ENCODE data around the gene ITGA11.
"Not testable (repeated sequence)": the region's sequence is repeated elsewhere in the genome, so short reads cannot be mapped to it uniquely, and the experiment has no call there.

Gene ITGA11

DNA sequence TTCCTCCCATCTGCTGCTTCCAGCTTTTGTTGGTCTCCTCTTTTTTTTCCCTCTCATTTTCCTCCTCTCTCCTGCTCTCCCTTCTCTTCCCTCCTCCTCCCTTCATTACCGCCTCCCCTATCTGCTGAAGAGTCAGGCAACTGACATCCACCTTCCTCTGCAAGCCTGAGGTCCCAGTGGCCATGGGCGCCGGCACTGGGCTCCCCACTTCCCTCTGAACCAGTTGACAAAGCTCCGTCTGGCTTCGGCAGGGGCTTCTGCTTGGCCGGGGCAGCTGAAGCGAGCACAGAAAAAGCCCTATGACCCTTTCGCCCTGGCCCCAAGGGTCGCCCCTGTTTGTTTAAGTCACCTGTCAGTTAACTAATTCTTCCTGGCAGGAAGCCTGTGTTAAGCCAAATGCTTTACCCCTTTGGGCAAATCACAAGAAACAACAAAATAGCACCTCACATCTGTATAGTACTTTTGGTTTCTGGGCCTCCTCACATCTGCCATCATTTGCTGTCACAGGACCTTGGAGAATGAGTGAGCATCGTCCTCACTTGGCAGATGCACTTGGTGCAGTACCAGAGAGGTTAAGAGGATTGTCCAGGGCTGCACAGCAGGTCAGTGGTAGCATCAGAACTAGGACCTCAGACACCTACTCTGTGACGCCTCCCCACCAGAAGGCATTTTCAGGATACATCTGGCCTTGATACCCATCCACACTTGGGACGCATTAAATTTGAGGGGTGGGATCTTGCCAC, 27.7 kb downstream of the ITGA11 start:
- H3K27ac ChIP-seq: no peak overlapping the region
- TF ChIP-seq, protein P1, sequence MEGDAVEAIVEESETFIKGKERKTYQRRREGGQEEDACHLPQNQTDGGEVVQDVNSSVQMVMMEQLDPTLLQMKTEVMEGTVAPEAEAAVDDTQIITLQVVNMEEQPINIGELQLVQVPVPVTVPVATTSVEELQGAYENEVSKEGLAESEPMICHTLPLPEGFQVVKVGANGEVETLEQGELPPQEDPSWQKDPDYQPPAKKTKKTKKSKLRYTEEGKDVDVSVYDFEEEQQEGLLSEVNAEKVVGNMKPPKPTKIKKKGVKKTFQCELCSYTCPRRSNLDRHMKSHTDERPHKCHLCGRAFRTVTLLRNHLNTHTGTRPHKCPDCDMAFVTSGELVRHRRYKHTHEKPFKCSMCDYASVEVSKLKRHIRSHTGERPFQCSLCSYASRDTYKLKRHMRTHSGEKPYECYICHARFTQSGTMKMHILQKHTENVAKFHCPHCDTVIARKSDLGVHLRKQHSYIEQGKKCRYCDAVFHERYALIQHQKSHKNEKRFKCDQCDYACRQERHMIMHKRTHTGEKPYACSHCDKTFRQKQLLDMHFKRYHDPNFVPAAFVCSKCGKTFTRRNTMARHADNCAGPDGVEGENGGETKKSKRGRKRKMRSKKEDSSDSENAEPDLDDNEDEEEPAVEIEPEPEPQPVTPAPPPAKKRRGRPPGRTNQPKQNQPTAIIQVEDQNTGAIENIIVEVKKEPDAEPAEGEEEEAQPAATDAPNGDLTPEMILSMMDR (IDR thresholded peaks at IDR 0.05): no peak
- TF ChIP-seq ZFX (IDR thresholded peaks at IDR 0.05; ENCODE audit: borderline replicate concordance): no peak

DNA sequence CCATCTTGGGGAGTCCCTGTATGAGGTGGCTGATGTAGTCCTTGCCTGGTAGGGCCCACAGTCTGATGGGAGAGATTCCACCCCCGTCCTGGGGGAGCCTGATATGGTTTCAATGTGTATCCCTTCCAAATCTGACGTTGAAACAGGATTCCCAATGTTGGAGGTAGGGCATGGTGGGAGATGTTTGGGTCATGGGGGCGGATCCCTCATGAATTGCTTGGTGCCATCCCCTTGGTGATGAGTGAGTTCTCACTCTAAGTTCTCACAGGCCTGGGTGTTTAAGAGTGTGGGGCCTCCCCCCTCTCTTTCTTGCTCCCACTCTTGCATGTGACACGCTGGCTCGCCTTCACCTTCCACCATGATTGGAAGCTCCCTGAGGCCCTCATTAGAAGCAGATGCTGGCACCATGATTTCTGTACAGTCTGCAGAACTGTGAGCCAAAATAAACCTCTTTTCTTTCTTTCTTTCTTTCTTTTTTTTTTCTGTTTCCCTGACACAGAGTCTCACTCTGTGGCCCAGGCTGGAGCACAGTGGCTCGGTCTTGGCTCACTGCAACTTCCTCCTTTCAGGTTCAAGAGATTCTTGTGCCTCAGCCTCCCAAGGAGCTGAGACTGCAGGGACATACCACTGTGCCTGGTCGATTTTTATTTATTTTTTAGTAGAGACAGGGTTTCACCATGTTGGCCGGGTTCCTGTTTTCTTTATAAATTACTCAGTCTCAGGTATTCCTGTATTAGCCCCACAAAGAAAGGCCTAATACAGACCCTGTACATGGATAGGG, 28.6 kb downstream of the ITGA11 start:
- H3K27ac ChIP-seq: no peak overlapping the region
- TF ChIP-seq ZFX (IDR thresholded peaks at IDR 0.05; ENCODE audit: borderline replicate concordance): no peak
- TF ChIP-seq, protein P1 (IDR thresholded peaks at IDR 0.05): no peak

DNA sequence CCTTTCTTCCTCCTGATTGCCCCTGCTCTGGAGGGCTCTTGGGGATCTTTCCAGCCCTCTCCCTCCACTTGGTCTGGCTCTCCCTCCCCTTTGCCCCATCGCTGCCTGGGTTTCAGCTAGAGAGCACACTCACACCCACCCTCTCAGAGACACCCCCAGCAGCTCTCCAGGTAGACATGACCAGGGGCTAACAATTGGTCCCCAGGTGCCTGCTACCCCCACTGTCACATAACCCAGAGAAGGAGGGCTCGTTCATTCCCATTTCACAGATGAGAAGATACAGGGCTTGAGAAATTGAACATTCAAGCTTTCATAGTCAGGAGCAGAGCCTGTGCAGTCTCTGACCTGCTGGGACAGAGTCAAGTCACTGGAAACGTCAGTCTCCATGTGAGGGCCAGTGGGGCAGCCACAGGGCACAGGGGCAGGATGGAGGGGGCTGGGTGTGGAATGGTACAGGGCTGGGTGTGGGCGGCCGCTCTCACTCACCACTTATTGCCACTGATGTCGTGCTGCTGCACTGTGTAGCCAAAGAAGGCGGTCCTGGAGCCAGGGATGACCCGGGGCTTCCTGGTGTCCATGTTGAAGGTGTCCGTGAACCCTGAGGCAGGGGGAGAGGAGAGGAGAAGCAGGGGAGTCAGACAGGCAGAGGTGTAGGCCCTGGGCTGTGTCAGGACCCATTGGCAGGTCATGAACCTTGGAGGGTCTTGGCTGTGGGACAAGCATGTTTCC, 29.4 kb downstream of the ITGA11 start:
- no peak for TF ChIP-seq ZFX (IDR thresholded peaks at IDR 0.05; ENCODE audit: borderline replicate concordance)
- TF ChIP-seq, protein P1 (IDR thresholded peaks at IDR 0.05): no peak
- H3K27ac ChIP-seq: no peak overlapping the region

DNA sequence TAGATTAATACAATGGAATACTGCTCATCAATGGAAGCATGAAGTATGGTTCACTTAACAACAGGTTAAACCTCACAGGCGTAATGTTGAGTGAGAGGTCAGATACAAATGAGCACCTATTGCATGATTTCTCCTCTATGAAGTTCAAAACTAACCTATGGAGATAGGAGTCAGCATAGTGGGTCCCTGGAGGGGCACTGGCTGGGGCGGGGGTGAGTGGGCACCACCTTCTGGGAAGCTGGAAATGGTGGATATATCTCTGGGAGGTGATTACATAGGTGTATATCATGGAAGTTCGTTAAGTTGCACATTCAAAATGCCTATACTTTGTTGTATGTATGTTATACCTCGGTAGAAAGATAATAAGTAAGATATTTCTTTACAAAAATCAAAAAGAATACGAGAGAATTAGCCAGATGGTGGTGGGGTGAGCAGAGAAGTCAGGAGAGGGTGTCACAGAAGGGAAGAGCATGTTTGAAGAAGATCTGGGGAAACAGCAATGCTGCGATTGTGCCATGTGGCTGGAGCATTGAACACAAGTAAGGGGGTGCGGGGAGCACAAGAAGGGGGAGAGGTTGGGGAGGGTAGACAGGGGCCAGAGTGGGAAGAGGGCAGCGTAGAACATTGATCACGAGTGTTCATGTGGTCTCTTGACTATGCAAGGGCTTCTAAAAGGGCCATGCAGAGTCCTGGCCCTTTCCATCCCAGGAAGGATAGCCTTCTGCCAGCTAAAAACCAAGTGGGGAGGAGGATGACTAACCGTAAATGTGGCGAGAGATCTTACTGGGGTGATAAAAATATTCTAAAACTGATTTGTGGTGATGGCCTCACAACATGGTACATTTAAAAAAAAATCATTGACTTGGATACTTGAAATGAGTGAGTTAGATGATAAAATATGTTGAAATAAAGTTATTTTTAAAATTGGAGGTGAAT, 30.2 kb downstream of the ITGA11 start:
- H3K27ac ChIP-seq: no peak overlapping the region
- no peak for TF ChIP-seq ZFX (IDR thresholded peaks at IDR 0.05; ENCODE audit: borderline replicate concordance)
- TF ChIP-seq, protein P1 (IDR thresholded peaks at IDR 0.05): no peak

DNA sequence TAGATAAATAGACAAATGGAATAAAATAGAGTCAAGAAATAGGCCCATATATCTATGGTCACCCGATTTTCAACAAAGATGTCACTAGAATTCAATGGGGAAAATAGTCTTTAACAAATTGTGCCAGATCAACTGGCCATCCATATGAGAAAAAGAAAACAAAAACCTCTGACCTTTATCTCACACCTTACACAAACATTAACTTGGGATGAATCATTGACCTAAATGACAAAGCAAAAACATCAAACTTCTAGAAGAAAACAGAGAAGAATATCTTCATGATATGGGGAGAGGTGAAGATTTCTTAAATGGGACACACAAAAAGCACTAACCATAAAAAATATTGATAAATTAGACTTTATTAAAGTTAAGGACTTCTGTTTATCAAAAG, 31.9 kb downstream of the ITGA11 start:
- no peak overlapping the region for H3K27ac ChIP-seq
- TF ChIP-seq ZFX (IDR thresholded peaks at IDR 0.05; ENCODE audit: borderline replicate concordance): no peak
- TF ChIP-seq, protein P1 (IDR thresholded peaks at IDR 0.05): no peak

DNA sequence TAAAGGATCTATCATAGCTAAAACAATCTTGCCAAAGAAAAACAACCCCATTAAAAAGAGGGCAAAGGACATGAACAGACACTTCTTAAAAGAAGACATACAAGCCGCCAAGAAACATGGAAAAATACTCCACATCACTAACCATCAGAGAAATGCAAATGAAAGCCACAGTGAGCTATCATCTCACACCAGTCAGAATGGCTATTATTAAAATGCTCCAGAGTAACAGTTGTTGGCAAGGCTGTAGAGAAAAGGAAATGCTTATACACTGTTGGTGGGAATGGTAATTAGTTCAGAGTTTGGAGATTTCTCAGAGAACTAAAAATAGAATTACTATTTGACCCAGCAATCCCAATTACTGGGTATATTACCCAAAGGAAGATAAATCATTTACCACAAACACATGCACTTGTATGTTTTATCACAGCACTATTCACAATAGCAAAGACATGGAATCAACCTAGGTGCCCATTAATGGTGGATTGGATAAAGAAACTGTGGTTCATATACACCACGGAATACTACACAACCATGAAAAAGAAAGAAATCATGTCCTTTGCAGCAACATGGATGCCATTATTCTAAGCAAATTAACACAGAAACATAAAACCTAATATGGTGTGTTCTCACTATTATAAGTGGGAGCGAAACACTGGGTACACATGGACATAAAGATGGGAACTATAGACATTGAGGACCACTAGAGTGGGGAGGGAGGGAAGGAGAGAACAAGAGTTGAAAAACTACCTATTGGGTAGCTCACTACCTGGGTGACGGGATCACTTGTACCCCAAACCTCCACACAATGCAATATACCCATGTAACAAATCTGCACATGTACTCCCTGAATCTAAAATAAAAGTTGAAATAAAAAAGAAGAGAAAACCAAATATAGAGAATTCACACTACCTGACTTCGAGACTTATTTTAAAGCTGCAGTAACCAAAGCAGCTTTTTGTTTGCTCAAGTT, 32.6 kb downstream of the ITGA11 start:
- H3K27ac ChIP-seq: no peak overlapping the region
- TF ChIP-seq, protein P1 (IDR thresholded peaks at IDR 0.05): no peak
- TF ChIP-seq ZFX (IDR thresholded peaks at IDR 0.05; ENCODE audit: borderline replicate concordance): no peak

DNA sequence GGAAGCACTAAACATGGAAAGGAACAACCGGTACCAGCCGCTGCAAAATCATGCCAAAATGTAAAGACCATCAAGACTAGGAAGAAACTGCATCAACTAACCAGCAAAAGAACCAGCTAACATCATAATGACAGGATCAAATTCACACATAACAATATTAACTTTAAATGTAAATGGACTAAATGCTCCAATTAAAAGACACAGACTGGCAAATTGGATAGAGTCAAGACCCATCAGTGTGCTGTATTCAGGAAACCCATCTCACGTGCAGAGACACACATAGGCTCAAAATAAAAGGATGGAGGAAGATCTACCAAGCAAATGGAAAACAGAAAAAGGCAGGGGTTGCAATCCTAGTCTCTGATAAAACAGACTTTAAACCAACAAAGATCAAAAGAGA, 34.0 kb downstream of the ITGA11 start:
- not testable (repeated sequence) for H3K27ac ChIP-seq
